Activated CD8-positive, alpha-beta T cell treated with anti-CD3 and anti-CD28 coated beads for 36 hours (primary cell): ENCODE results near the gene EIPR1. TPM values are rescaled to one million over a fixed set of nuclear protein-coding genes. Genes with fewer than 3 reads are reported as not detected.

Experiments used
- ATAC-seq: fragments of 200-7000 bp; cut with Tn5 transposase; one replicate; pipeline ENCODE4 v1.10.0; 2021; ENCODE audit warnings: mild to moderate bottlenecking, moderate library complexity
- CTCF ChIA-PET: fragments of 350-600 bp; sonication (Branson Sonifier 250); formaldehyde crosslinking; loops from one replicate; lab custom pipeline; 2021; ENCODE audit warnings: antibody characterized with exemption; lab: Charles Lee
- POLR2A ChIA-PET: fragments of 350-600 bp; sonication (Branson Sonifier 250); formaldehyde crosslinking; loops from one replicate; lab custom pipeline; 2021; ENCODE audit warnings: antibody characterized with exemption; lab: Charles Lee
- DNase-seq: peaks from one replicate; pipeline ENCODE4 v3.0.0-alpha.2; 2020
- H3K27ac Mint-ChIP-seq: one replicate; pipeline ENCODE4 v1.8.0; 2021; ENCODE audit warnings: mild to moderate bottlenecking, mixed read lengths
- H3K27me3 Mint-ChIP-seq: one replicate; pipeline ENCODE4 v1.8.0; 2021; ENCODE audit warnings: mixed read lengths
- H3K36me3 Mint-ChIP-seq: one replicate; pipeline ENCODE4 v1.8.0; 2021; ENCODE audit warnings: low read depth, mixed read lengths
- H3K4me1 Mint-ChIP-seq: one replicate; pipeline ENCODE4 v1.8.0; 2021; ENCODE audit warnings: low read depth, mixed read lengths
- H3K4me3 Mint-ChIP-seq: one replicate; pipeline ENCODE4 v1.8.0; 2021; ENCODE audit warnings: mild to moderate bottlenecking, moderate library complexity, mixed read lengths
- H3K9me3 Mint-ChIP-seq: one replicate; pipeline ENCODE4 v1.8.0; 2021; ENCODE audit warnings: mixed read lengths
- intact Hi-C: fragments of 100-400 bp; cut with micrococcal nuclease; formaldehyde crosslinking; loops from one replicate; pipeline ENCODE4 v1.10.0; 2022
- total RNA-seq, 2 experiments: library from RNA; stranded (reverse); gene quantifications; one replicate each; pipeline ENCODE4 v1.2.3, GENCODE V29; 2021
- TF ChIP-seq, protein P1 (sequence below): fragments of 200-600 bp; IDR thresholded peaks from one replicate; pipeline ENCODE4 v1.8.0; 2022; ENCODE audit warnings: antibody characterized with exemption, mild to moderate bottlenecking

Gene EIPR1
- total RNA-seq, 2 experiments from 2014 or later = 38.4 to 39.1 TPM

DNA sequence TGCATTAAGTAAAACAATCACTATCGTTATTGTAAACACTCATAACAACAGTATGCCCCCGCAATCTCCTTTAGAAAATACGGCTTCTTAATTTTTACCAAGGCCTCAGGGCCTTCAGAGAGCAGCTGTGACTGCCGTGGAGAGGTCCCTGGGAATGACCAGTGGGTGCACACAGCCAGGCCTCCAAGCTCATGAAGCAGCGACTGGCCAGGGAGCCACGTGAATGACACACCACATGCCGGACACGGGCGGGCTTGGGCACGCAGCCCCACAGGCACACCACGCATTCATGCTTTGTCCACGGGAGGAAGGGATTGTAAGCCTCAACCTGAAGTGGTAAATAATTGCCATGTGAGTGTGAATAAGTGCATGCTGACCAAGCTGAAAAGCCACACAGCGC lies 121.0 kb downstream of the EIPR1 start:
- H3K27ac Mint-ChIP-seq = no peak overlapping the region
- peaks cover 11% of the 10 kb centered on the region for H3K4me1 Mint-ChIP-seq
- H3K4me3 Mint-ChIP-seq = no peak overlapping the region
- peaks cover 34% of the 10 kb centered on the region for H3K36me3 Mint-ChIP-seq
- DNase-seq = no peak
- no peak for ATAC-seq
- intact Hi-C loops = no loop called here
- ChIA-PET POLR2A (no interaction called here), CTCF (no interaction called here)
- no peaks in the 10 kb centered on the region for H3K27me3 Mint-ChIP-seq
- TF ChIP-seq, protein P1, sequence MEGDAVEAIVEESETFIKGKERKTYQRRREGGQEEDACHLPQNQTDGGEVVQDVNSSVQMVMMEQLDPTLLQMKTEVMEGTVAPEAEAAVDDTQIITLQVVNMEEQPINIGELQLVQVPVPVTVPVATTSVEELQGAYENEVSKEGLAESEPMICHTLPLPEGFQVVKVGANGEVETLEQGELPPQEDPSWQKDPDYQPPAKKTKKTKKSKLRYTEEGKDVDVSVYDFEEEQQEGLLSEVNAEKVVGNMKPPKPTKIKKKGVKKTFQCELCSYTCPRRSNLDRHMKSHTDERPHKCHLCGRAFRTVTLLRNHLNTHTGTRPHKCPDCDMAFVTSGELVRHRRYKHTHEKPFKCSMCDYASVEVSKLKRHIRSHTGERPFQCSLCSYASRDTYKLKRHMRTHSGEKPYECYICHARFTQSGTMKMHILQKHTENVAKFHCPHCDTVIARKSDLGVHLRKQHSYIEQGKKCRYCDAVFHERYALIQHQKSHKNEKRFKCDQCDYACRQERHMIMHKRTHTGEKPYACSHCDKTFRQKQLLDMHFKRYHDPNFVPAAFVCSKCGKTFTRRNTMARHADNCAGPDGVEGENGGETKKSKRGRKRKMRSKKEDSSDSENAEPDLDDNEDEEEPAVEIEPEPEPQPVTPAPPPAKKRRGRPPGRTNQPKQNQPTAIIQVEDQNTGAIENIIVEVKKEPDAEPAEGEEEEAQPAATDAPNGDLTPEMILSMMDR = no peak
- H3K9me3 Mint-ChIP-seq = peaks cover under 1% of the 10 kb centered on the region

DNA sequence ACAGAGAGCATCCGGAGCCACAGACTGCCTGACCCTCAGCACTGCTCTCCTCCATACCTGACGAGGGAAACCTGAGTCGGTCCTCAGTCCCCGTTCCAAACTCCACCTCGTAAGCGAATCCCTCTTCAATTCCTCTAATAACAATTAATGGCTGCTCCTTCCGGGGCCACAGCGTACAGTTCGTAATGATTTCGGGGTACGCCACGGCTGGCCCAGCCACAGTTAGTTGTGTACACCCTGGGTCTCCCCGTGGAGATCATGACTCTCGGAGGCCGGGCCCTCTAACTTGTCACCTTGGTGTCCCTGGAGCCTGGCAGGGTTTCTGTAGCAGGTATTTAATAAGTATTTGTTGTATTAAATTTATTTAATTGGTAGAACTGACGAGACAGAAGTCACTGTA lies 121.5 kb downstream of the EIPR1 start:
- ATAC-seq (no peak), DNase-seq (no peak)
- Mint-ChIP-seq H3K27me3 (no peaks in the 10 kb centered on the region), H3K36me3 (peaks cover 37% of the 10 kb centered on the region), H3K4me1 (peaks cover 11% of the 10 kb centered on the region), H3K4me3 (no peak overlapping the region), H3K27ac (no peak overlapping the region), H3K9me3 (peaks cover 4% of the 10 kb centered on the region)
- POLR2A ChIA-PET = no interaction called here
- CTCF ChIA-PET = no interaction called here
- TF ChIP-seq, protein P1 = no peak
- intact Hi-C loops = no loop called here

DNA sequence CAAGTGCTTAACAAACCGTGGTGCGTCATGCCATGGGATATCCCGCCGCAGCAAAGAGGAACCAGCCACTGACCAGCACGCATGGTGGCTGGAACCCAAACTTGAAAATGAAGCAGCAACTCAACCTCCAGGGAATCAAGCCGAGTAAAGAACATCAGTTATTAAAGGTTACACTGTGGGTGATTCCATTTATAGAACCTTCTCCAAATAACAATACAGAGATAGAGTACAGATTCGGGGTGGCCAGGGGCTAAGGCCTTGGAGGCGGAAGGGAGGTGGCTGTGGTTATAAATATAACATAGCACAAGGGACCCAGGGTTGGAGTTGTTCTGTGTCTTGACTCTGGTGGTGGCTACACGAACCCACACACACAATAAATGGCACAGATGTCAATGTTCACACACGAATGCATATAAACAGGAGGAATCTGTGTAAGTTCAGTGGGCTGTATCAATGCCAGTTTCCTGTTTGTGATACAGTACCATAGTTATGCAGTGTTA lies 123.1 kb downstream of the EIPR1 start:
- Mint-ChIP-seq H3K4me1 (peaks cover 7% of the 10 kb centered on the region), H3K4me3 (no peak overlapping the region), H3K9me3 (peaks cover 13% of the 10 kb centered on the region), H3K36me3 (peaks cover 49% of the 10 kb centered on the region), H3K27ac (peak overlapping the region; percentile 32), H3K27me3 (no peaks in the 10 kb centered on the region)
- ChIA-PET POLR2A (no interaction called here), CTCF (no interaction called here)
- ATAC-seq (no peak), DNase-seq (no peak)
- TF ChIP-seq, protein P1 = no peak
- intact Hi-C loops = no loop called here

DNA sequence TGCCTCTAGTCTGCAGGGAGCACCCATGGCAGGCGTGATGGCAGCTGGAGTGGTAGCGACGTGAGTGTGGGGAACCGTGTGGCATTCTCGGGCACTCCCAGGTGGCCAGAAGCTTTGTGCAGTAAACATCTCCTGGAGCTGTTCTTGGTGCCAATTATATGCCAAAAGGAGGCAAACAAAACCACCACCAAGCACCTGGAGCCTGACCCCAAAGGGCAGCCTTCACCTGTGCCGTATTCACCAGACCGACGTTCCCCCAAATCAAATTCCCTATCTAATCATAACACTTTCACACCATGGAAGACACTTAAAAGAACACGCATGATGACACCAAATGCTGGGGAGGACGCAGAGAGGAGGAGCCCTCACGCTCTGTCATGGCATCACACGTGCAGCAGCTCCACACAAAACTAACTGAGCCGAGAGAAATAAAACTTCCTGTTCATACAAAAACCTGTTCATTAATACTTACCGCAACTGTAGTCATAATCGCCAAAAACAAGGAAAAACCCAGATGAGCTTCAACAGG lies 123.6 kb downstream of the EIPR1 start:
- peaks cover 2% of the 10 kb centered on the region for H3K4me1 Mint-ChIP-seq
- DNase-seq = no peak
- TF ChIP-seq, protein P1 = no peak
- no peak for ATAC-seq
- ChIA-PET POLR2A (no interaction called here), CTCF (no interaction called here)
- H3K27me3 Mint-ChIP-seq = no peaks in the 10 kb centered on the region
- no peak overlapping the region for H3K4me3 Mint-ChIP-seq
- intact Hi-C loops = no loop called here
- peaks cover 18% of the 10 kb centered on the region for H3K9me3 Mint-ChIP-seq
- no peak overlapping the region for H3K27ac Mint-ChIP-seq
- H3K36me3 Mint-ChIP-seq = peaks cover 54% of the 10 kb centered on the region

DNA sequence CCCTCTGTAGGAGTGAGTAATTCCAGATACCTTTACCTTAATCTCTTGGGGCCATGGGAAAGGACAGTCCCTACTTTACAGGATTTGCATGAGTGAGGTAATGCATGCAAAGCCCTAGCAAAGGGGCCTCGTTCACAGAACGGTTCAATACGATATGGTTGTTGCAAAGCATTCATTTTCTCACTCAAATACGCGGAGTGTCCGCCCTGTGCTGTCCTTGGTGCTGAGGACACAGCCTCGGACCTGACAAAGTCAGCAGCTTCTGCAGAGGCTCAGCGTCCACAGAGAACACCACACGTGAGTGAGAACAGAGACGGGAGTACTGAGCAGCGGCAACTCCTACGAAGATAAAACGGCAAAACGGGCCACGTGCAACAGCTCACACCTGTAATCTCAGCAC lies 125.7 kb downstream of the EIPR1 start:
- TF ChIP-seq, protein P1 = no peak
- ChIA-PET CTCF (no interaction called here), POLR2A (no interaction called here)
- H3K4me1 Mint-ChIP-seq = no peaks in the 10 kb centered on the region
- no peak overlapping the region for H3K27ac Mint-ChIP-seq
- H3K9me3 Mint-ChIP-seq = peaks cover 22% of the 10 kb centered on the region
- H3K4me3 Mint-ChIP-seq = no peak overlapping the region
- H3K27me3 Mint-ChIP-seq = no peaks in the 10 kb centered on the region
- ATAC-seq (no peak), DNase-seq (no peak)
- H3K36me3 Mint-ChIP-seq = peaks cover 62% of the 10 kb centered on the region
- intact Hi-C loops = no loop called here
